ENCODE results near the gene GJB6. TPM values are rescaled to one million over a fixed set of nuclear protein-coding genes. Genes with fewer than 3 reads are reported as not detected.

Gene GJB6
- total RNA-seq, 6 experiments from 2014 or later = not detected

DNA sequence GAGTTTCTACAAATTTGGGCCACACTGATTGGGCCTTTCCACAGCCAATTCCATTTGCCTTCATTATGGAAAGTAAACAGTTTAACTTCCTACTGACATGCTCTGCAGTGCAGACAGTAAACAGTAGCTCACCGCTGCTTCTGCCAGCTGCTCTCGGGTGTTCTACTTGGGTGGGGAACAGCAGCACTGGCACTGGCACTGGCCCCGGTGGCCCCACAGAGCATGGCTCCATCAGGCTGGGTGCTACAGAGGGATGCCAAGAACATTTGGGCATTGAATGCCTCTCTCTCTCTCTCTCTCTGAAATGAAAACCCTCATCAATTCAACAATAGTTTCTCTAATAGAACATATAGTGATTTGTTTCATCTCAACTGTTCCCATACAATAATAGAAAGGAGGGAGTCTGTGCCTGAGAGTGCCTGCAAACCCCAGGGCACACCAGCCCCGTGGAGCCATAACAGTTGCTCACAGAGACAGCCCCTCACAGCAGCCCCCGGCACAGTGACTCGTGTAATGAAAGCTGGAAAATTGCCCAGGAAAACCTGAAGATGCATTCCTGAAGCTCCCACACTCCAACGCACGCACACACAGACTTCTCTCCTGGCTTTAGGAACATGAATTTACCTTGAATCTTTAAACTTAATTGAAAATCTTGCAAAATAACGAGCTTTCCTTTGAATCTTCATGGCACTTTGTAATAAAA lies 38.2 kb upstream of the GJB6 start:
- no peak for DNase-seq
- TF ChIP-seq, protein P1, sequence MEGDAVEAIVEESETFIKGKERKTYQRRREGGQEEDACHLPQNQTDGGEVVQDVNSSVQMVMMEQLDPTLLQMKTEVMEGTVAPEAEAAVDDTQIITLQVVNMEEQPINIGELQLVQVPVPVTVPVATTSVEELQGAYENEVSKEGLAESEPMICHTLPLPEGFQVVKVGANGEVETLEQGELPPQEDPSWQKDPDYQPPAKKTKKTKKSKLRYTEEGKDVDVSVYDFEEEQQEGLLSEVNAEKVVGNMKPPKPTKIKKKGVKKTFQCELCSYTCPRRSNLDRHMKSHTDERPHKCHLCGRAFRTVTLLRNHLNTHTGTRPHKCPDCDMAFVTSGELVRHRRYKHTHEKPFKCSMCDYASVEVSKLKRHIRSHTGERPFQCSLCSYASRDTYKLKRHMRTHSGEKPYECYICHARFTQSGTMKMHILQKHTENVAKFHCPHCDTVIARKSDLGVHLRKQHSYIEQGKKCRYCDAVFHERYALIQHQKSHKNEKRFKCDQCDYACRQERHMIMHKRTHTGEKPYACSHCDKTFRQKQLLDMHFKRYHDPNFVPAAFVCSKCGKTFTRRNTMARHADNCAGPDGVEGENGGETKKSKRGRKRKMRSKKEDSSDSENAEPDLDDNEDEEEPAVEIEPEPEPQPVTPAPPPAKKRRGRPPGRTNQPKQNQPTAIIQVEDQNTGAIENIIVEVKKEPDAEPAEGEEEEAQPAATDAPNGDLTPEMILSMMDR (IDR thresholded peaks at IDR 0.05) = no peak
- Mint-ChIP-seq H3K4me1 (ENCODE audit: low read depth) (no peaks in the 10 kb centered on the region), H3K27ac (no peak overlapping the region), H3K36me3 (ENCODE audit: low read depth) (no peaks in the 10 kb centered on the region), H3K9me3 (no peaks in the 10 kb centered on the region), H3K27me3 (ENCODE audit: insufficient read depth) (peaks cover 30% of the 10 kb centered on the region), H3K4me3 (no peak overlapping the region)

DNA sequence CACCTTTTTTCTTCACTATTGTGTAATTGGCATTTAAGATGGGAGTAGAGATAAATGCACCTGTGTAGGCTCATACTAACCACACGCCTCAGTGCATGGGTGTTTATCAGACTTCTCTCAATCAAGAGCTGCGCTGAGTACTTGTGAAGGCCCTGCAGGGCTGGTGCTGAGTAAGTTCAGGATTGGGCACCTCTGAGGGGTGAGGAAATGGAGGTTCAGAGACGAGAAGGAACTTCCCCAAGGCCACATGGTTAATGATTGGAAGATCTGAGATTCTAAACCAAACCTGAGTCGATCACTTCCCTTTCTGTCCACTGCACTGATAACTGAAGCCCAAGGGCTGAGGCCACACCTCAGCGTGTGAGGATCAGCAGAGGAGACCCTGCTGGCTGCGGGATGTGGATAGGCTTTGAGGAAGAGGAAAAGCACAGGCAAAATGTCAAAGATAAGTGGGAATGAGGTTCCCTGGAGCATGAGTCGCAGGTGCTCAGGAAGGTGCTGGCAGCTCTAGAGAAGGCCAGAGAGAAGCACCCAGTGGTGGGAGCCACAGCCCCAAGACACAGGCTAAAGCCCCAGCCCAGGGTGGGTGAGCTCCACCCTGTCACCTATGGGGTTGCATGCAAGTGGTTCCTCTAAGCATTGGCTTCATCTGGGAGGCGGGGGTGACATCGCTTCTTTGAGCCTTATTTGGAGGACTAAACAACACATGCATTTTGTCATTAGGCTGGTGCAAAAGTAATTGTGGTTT lies 32.3 kb upstream of the GJB6 start:
- no peak for DNase-seq
- no peak overlapping the region for H3K4me3 Mint-ChIP-seq
- no peak overlapping the region for H3K27ac Mint-ChIP-seq
- no peaks in the 10 kb centered on the region for H3K36me3 Mint-ChIP-seq (ENCODE audit: low read depth)
- no peaks in the 10 kb centered on the region for H3K4me1 Mint-ChIP-seq (ENCODE audit: low read depth)
- TF ChIP-seq, protein P1 (IDR thresholded peaks at IDR 0.05) = no peak
- peaks cover 25% of the 10 kb centered on the region for H3K27me3 Mint-ChIP-seq (ENCODE audit: insufficient read depth)
- H3K9me3 Mint-ChIP-seq = no peaks in the 10 kb centered on the region

DNA sequence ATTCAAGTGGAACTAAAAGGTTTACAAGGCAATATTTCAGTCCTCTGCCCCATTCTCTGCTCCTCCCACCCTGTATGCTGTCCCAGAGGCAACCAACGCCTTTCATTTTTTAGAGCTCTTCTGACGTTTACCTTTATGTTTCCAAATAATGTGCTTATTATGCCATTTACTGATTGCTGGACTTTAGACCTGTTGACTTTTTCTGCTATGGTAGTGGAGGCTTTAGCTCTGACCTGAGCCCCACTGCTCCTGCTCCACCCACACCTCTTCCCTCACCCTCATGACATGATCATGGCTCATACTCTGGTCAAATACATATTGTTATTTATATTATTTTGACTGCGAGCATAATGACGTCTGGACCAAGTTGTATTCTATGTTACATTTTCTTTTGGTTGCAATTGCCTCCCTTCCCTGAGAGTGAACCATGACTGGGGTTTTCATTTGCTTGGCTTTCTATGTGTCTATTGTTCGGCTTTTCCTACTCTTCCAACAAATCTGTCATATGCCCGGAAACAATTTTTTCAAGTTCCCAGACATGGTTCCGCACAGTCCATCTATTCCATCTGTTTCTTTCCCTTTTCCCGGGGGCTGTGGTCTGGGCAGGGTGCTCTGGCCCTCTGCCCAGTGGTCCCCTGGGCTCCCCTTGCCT lies 31.4 kb upstream of the GJB6 start:
- TF ChIP-seq, protein P1 (IDR thresholded peaks at IDR 0.05) = no peak
- DNase-seq = no peak
- Mint-ChIP-seq H3K27me3 (ENCODE audit: insufficient read depth) (peaks cover 29% of the 10 kb centered on the region), H3K9me3 (no peaks in the 10 kb centered on the region), H3K27ac (no peak overlapping the region), H3K4me1 (ENCODE audit: low read depth) (no peaks in the 10 kb centered on the region), H3K4me3 (no peak overlapping the region), H3K36me3 (ENCODE audit: low read depth) (no peaks in the 10 kb centered on the region)

DNA sequence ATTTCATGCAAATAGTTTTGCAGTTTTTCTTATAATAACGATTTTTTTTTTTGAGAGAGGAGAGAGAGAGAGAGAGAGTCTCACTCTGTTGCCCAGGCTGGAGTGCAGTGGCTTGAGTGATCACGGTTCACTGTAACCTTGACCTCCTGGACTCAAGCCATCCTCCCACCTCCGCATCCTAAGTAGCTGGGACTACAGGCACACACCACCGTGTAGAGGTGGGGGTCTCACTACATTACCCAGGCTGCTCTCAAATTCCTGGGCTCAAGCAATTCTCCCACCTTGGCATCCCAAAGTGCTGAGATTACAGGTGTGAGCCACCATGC lies 26.8 kb upstream of the GJB6 start:
- no peaks in the 10 kb centered on the region for H3K4me1 Mint-ChIP-seq (ENCODE audit: low read depth)
- no peak overlapping the region; the same call in 1 of the 2 replicates for H3K4me3 Mint-ChIP-seq
- TF ChIP-seq, protein P1 (IDR thresholded peaks at IDR 0.05) = no peak
- no peaks in the 10 kb centered on the region for H3K9me3 Mint-ChIP-seq
- peaks cover 19% of the 10 kb centered on the region for H3K27me3 Mint-ChIP-seq (ENCODE audit: insufficient read depth)
- no peak for DNase-seq
- H3K27ac Mint-ChIP-seq = no peak overlapping the region
- H3K36me3 Mint-ChIP-seq (ENCODE audit: low read depth) = no peaks in the 10 kb centered on the region

DNA sequence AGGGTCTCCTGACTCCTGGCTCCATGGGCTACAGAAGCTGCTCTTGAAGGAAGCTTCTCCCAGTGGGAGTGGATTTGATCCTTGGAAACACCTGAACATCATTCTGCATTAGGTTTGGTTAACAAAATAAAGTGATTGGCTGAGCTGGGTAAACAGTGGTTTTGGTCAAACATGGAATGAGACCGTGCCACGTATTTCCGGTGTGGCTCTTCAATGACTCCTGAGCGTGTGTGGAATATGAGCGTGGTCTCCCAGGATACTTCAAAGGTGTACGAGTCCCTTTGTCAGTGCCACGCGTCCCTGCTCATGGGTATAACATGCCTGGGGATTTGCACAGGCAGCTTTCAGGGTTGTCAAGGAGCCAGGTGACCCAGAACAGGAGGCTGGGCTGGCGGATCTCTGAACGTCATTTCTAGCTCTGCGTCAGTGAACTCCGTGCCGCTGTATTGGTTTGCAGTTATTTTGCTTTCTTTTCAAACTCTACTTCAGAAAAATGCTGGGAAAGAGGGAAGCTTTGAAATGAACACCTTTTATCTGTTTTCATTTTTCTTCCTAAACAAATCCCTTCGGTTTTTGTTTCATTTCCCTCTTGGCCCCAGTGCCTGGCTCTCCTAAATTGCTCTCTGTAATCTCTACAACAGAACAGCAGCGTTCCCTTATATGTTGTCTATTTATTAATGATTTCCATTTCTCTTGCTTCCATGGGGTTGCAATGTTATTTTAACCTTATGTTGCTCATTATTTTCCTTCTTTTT lies 26.3 kb upstream of the GJB6 start:
- Mint-ChIP-seq H3K4me3 (peak overlapping the region; percentile 33; the same call in 1 of the 2 replicates), H3K27me3 (ENCODE audit: insufficient read depth) (peaks cover 19% of the 10 kb centered on the region), H3K4me1 (ENCODE audit: low read depth) (no peaks in the 10 kb centered on the region), H3K27ac (no peak overlapping the region), H3K9me3 (no peaks in the 10 kb centered on the region), H3K36me3 (ENCODE audit: low read depth) (no peaks in the 10 kb centered on the region)
- TF ChIP-seq, protein P1 (IDR thresholded peaks at IDR 0.05) = no peak
- DNase-seq = no peak
